Choroid plexus epithelial cell (primary cell): ENCODE data around the gene ZNF525.
"Not testable (repeated sequence)": the region's sequence is repeated elsewhere in the genome, so short reads cannot be mapped to it uniquely, and the experiment has no call there.

Source experiments
- DNase-seq: peaks from one replicate; pipeline ENCODE4 v3.0.0-alpha.2; 2010; ENCODE audit warnings: low read depth
- H3K4me3 ChIP-seq: 2 replicates; pipeline ENCODE4 v1.5.1; 2011; ENCODE audit warnings: low read depth, mild to moderate bottlenecking, control low read depth, low read length, moderate library complexity
- CTCF ChIP-seq: conservative IDR thresholded peaks from 2 replicates; pipeline ENCODE4 v1.5.1; 2011; ENCODE audit warnings: low read depth, mild to moderate bottlenecking, control low read depth, inconsistent platforms, low read length, moderate library complexity

ZNF525 gene

GRCh38 chr19:53396525-53396868 is 31.0 kb downstream of the ZNF525 start:
- H3K4me3 ChIP-seq = peak overlapping the region; percentile 20
- no peak for TF ChIP-seq CTCF

DNA sequence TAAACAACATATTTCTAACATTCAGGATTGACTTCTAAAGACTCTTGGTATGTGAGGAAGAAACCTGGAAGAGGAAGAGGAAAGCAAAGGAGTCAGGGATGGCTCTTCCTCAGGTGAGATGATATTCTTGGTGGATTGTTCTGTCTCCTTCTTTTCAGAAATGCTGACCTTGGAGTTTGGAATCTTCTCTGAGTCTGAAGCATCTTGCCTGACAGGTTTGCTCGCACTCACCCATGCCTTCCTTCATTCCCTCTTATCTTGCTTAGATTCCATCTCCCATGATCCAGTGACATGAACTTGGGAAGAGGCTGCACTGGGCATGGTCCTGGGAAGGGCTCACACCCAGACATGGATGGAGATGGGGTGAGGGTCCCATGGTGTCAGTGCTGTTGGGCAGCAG is 32.4 kb downstream of the ZNF525 start:
- not testable (repeated sequence) for DNase-seq, H3K4me3 ChIP-seq

More at GRCh38 chr19:53396525-53396868, 31.0 kb downstream of the ZNF525 start:
- DNase-seq = no peak

- H3K4me3 ChIP-seq = no peak overlapping the region
- no peak for DNase-seq
- TF ChIP-seq CTCF = no peak
Observed at GRCh38 chr19:53409505-53410204, 44.1 kb downstream of the ZNF525 start.

DNA sequence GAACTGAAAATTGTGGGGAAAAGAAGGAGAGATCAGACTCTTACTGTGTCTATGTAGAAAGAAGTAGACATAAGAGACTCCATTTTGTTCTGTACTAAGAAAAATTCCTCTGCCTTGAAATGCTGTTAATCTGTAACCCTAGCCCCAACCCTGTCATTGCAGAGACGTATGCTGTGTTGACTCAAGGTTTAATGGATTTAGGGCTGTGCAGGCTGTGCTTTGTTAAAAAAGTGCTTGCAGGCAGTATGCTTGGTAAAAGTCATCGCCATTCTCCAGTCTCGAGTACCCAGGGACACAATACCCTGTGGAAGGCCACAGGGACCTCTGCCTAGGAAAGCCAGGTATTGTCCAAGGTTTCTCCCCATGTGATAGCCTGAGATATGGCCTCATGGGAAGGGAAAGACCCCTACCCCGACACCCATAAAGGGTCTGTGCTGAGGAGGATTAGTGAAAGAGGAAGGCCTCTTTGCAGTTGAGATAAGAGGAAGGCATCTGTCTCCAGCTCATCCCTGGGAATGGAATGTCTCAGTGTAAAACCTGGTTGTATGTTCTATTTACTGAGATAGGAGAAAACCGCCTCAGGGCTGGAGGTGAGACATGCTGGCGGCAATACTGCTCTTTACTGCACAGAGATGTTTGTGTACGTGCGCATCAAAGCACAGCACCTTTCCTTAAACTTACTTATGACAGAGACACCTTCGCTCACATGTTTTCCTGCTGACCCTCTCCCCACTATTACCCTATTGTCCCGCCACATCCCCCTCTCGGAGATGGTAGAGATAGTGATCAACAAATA is 55.2 kb downstream of the ZNF525 start:
- H3K4me3 ChIP-seq, DNase-seq: not testable (repeated sequence)

GRCh38 chr19:53422551-53422950 is 57.0 kb downstream of the ZNF525 start:
- no peak for DNase-seq
- no peak for TF ChIP-seq CTCF
- H3K4me3 ChIP-seq = no peak overlapping the region

DNA sequence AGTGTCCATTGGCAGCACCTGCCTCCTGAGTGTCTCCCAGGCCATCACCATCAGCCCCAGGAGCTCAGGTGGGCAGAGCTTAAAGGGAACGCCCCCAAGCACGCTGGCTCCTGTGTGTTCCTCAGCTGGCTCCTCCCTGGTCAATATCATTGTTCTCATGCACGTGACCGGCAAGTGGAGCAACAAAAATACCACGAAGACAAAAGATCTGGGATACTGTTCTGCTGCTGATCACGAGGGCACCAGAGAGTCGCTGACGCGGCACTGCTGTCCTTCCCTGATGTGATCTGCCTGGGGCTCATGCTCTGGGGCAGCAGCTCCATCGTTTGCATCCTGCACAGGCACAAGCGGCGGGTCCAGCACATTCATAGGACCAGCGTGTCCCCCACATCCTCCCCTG is 57.6 kb downstream of the ZNF525 start:
- not testable (repeated sequence) for DNase-seq, H3K4me3 ChIP-seq

DNA sequence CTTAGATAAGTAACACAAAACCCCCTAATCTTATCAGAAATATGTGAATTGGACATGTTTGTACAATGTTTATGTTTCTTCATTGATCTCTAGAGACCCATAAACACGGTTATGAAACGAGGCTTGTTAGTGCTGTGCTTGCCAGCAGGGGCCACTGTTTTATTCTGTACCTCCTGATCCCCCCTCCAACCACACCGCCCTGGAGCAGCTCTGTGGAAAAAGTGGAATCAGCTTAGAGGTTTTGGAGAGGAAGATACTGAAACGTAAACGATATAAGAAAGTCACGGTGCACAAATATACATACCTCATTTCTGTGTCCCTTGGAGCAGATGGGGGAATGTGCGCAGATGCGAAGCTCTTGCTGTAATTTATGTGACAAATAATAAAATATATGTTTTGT is 58.2 kb downstream of the ZNF525 start:
- peak; percentile 33 for TF ChIP-seq CTCF
- not testable (repeated sequence) for H3K4me3 ChIP-seq
- DNase-seq = peak; percentile 44

DNA sequence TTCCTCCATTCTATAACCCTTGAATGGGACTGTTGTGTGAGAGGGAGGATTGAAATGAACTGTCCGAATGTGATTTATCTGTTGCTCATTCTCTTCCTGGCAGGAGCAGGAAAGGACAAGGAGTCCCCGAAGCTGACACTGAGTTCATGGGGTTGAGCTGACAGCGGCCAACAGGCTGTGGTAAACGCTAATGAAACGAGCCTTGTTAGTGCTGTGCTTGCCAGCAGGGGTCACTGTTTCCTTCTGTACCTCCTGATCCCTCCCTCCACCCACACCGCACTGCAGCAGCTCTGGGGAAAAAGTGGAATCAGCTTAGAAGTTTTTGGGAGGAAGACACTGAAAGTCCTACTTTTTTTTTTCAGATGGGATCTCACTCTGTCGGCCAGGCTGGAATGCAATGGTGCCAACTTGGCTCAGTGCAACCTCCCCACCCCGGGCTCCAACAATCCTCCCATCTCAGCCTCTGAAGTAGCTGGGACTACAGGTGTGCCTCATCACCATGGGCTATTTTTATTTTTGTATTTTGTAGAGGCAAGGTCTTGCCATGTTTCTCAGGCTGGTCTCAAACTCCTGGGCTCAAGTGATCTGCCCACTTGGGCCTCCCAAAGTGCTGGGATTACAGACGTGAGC is 59.6 kb downstream of the ZNF525 start:
- TF ChIP-seq CTCF = peak; percentile 90
- H3K4me3 ChIP-seq = no peak overlapping the region
- peak; percentile 85 for DNase-seq
